Posterior vena cava (tissue), 2 donors: ENCODE measurements around the gene ERG28. TPM values are rescaled to one million over a fixed set of nuclear protein-coding genes. Genes with fewer than 3 reads are reported as not detected.
A peak's percentile ranks its signal among the peaks of the same experiment; 100 is the strongest.
"Not testable (repeated sequence)": the region's sequence is repeated elsewhere in the genome, so short reads cannot be mapped to it uniquely, and the experiment has no call there.

ENCODE experiments used
- DNase-seq: peaks from one replicate; pipeline ENCODE4 v3.0.0-alpha.2; 2020; ENCODE audit warnings: low spot score
- intact Hi-C, 2 donors: fragments of 100-400 bp; cut with DNase I; formaldehyde crosslinking; loops; one replicate each; pipeline versions ENCODE4 v1.14.1 to v1.14.2; 2022 to 2023
- long read RNA-seq, 2 donors: library from polyadenylated mRNA; unstranded; transcript quantifications; one replicate each; pipeline ENCODE4 v2.0.0, GENCODE V29; 2020 to 2021
- total RNA-seq, 2 donors: library from RNA; stranded (reverse); fragmentation: NEBNext Ultra II Directional; extraction: Animal tissue kit (Norgen Biotek cat#: 25700); gene quantifications; one replicate each; pipeline ENCODE4 v1.2.1, GENCODE V29; 2021
- donor health status: DM: yes; HTN: yes; CAD: no.
- donor health status: DM: yes; HTN: yes; CAD: no.

Gene ERG28
- total RNA-seq = 1 to 10 TPM; 6.7 to 9.4 TPM
- long read RNA-seq, donor 1, transcript ERG28-201 (5 exons, 2,633 nt) = major isoform, 9 of 9 reads
- long read RNA-seq, donor 1, partial matches to known transcripts = 0 of 9 reads
- long read RNA-seq, donor 1, other reads (novel, unspliced or antisense) = 0 of 9 reads
- long read RNA-seq, donor 2, transcript ERG28-201 (5 exons, 2,633 nt) = major isoform, 30 of 35 reads
- long read RNA-seq, donor 2, partial matches to known transcripts = 0 of 35 reads
- long read RNA-seq, donor 2, other reads (novel, unspliced or antisense) = 5 of 35 reads

DNA sequence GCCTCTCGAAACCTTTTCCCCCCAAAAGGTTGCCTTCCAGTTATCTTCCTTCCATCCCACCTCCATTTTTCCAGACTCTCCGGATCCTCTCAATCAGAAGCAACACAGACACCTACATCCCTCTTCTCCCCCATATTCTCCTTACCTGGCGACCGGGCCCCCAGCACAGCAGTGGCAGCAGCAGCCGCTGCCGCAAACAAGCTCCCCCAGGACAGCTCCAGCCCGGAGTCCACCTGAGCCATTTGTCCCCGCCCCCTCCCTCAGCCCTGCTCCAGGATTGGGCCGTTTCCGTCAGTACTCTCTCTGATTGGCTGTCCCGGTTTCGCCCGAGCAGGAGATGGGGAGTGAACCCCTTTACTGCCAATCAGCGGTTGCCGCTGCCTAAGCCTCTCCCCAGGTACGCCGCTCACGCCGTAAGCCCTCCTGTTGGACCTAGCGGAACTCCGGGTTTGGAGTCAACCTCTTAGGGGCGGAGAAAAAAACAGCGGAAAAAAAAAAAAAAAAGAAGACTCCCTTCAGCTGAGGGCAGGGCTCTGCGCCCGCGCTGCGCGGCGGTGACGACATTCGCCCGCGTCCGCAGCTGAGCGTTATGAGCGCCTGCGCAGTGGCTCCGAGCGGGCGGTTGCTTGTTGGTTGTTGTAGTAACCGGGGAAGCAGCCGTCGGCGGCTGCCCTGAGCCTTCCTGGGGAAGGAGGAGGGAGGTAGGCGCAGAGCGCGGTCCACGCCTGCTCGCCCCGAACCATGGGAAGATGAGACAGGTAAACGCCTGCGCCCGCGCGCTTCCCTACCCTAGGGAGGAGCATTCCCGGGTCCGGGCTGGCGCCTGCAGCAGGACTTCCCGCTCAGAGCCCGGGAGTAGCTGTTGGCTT is at the start of gene ERG28, which contains the start of gene TTLL5:
Gene ERG28, minus strand, starts transcription at position 247 of the 869 bp plus-strand sequence. CDS start 3,374 bp downstream, outside the sequence.
Gene TTLL5, plus strand, starts transcription at position 617 of the 869 bp plus-strand sequence. CDS start 1,904 bp downstream, outside the sequence.
- DNase-seq = peak; percentile 99
- intact Hi-C loops = no loop called here

- intact Hi-C loops = no loop called here
- peak; percentile 87 for DNase-seq
These were observed 48.6 kb upstream of the ERG28 start for GRCh38 chr14:75709207-75709812.

DNA sequence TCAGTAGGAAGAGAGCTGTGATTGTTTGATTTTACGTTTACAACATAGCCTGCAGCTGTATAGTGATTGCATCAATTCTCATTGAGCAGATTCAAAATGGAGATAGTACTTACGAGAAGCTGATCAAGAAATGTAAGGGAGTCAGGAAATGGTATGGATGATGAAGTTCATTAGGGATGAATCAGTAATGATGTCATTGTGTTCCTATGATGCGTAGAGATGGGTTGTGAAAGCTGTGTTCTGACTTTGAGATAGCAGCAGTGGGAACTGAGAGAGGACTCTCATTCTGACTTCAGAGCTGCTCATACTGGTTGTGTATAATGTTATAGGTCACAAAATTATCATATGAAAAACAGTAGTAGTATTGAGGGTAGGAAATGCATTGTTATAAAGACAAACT is 44.3 kb upstream of the ERG28 start:
- intact Hi-C loops = no loop called here
- DNase-seq = no peak

GRCh38 chr14:75703467-75703866 is 42.8 kb upstream of the ERG28 start:
- DNase-seq = no peak

DNA sequence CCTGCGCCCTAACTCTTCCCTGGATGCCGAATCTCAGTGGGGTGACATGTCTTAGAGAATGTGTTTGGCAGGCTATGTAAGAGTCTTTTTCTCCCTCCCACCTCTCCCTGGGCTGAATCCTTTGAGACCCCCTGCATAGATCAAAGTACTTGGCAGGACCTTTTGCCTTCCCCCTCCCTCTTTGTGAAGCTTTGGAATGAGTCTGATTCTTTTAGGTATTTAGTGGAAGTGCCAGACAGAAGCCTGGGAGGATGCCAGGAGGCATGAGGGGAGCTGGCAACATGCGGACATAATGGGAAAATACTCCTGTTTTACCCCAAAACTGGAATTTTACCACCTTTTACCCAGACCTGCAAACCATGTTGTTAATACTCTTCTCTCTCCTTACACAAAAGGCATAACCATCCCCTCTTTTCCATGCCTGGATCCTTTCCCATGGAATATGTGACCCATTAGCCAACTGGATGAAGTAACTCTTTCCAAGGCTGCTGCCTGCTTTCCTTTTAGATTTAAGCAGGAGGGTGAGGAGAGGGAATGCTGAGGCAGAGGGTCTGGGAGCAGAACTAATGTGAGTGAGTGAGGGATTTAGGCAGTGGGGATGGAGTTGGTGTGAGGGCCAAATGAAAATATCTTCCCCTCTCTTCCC is 42.1 kb upstream of the ERG28 start:
- intact Hi-C loops = no loop called here
- no peak for DNase-seq

More at GRCh38 chr14:75703467-75703866, 42.8 kb upstream of the ERG28 start:
- intact Hi-C loops = no loop called here

- no peak for DNase-seq
- intact Hi-C loops = no loop called here
These were observed 41.4 kb upstream of the ERG28 start for GRCh38 chr14:75702122-75702521.

DNA sequence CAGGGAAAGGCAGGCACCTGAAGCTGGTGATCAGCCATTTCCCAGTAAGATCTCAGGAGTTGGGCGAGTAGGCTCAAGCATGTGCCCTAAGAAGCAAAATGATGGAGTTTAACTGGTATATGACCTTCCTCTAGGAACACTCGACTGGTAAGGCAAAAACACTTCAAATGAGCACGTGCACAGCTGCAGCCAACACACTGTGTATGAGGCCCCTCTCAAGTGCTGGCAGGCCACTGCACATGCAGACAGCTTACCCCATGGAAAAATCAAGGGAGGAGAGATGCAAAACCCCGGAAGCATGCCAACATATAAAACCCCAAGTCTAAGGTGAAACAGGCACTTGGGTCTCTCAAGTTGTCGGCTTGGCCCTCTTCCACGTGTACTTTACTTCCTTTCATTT is 39.6 kb upstream of the ERG28 start:
- intact Hi-C loops = no loop called here
- no peak for DNase-seq

DNA sequence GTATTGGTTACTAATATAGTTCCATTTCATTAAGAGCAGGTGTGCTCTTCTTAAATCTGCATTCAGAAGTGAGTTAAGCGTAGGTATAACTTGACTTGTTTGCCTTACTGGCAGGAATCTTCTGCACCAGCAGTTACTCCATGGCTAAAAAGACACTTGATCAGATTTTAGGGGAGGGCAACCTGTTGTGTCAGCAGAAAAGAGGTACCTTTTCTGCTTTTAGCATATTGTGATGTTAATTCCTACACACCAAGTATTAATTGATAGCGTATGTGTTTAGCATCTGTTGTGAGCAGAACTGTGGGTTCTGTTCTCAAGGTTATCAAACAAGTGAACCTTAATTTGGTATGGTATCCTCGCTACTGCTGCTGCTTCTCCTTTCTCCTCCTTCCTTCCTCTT is 38.7 kb upstream of the ERG28 start:
- DNase-seq = no peak
- intact Hi-C loops = no loop called here

DNA sequence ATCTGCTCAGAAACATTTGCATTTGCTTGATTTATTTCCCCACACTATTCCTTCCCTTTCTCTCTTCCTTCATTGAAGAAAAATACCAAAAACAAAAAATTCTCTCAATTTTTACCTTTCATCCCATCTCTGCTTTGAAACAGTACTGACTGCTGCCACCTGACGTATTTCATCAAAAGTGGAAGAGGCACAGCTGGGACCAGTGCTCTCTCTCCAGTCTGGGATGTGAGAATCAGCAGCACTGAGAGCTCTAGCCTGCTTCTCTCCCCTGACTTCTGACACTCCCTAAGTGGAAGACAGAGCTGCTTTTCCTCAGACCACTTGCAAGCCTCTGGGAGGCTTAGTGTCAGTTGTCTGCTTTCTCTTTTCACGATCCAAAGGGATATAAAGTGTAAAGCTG is 37.2 kb upstream of the ERG28 start:
- intact Hi-C loops = no loop called here
- no peak for DNase-seq

- intact Hi-C loops = no loop called here
These were observed 36.7 kb upstream of the ERG28 start for GRCh38 chr14:75697386-75697785.

GRCh38 chr14:75695025-75695424 is 34.3 kb upstream of the ERG28 start:
- intact Hi-C loops, DNase-seq: not testable (repeated sequence)

More at GRCh38 chr14:75697386-75697785, 36.7 kb upstream of the ERG28 start:
- DNase-seq = no peak

GRCh38 chr14:75690010-75690409 is 29.3 kb upstream of the ERG28 start:
- DNase-seq = no peak
- intact Hi-C loops = no loop called here

DNA sequence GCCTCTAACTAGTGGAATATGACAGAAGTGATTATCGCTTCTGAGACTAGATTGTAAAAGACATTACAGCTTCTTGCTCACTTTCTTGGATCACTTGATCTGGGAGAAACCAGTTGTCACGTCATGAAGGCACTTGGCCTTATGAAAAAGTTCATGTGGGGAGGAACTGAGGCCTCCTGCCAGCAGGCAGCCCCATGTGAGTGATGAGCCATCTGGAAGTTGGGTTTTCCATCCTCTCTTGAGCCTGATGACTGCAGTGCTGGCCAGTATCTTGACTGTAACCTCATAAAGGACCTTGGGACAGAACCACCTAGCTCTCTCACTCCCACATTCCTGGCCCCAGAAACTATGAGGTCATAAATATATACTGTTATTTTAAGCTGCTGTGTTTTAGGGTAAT is 28.3 kb upstream of the ERG28 start:
- peak; percentile 86 for DNase-seq
- intact Hi-C loops = no loop called here

GRCh38 chr14:75685910-75686309 is 25.2 kb upstream of the ERG28 start:
- no peak for DNase-seq
- intact Hi-C loops = no loop called here

- no peak for DNase-seq
- intact Hi-C loops = no loop called here
These were observed 14.7 kb upstream of the ERG28 start for GRCh38 chr14:75675265-75675960.

DNA sequence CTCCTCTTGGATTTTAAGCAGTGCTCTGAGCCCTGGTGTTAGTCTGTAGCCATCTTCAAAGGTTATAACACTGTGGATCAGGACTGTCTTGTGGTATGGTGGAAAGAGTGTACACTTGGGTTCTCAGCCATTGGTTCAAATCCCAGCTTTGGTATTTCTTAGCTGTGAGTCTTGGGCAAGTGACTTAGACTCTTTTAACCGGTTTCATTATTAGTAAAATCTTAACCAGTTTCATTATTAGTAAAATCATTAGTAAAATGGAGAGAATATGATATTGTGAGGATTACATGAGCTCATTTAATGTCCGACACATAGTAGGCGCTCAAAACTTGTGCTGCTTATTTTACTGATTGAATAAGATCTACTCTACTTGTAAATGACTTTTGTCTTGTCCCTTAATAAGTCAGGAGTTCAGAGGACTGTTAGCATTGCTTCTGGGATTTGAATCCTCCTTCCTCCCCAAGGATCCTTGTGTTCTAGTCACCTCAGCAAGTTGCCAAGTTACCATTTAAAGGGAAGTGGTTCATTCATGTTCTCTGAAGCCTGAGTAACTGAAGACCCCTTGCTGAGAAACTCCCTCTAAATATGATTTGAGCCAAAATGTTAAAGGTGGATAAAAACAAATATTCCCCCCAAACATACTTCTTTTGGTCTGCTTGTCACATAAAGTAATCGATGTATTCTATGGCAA is 12.8 kb upstream of the ERG28 start:
- intact Hi-C loops = no loop called here
- no peak for DNase-seq

GRCh38 chr14:75672605-75673192 is 12.0 kb upstream of the ERG28 start:
- intact Hi-C loops = no loop called here

More at GRCh38 chr14:75672605-75673192, 12.0 kb upstream of the ERG28 start:
- no peak for DNase-seq
